Glutamatergic neuron (in vitro differentiated cells): Measurements from ENCODE around the gene RASSF4. TPM values are rescaled to one million over a fixed set of nuclear protein-coding genes. Genes with fewer than 3 reads are reported as not detected.

Experiments used
- DNase-seq: peaks from one replicate; pipeline ENCODE4 v3.0.0; 2022
- H3K27ac Mint-ChIP-seq: one replicate; pipeline ENCODE4 v1.8.0; 2020; ENCODE audit warnings: mild to moderate bottlenecking, mixed read lengths, inconsistent platforms; ENCODE audit not compliant: unreplicated experiment
- H3K27me3 Mint-ChIP-seq: one replicate; pipeline ENCODE4 v1.8.0; 2020; ENCODE audit warnings: mild to moderate bottlenecking, moderate library complexity, mixed read lengths, inconsistent platforms; ENCODE audit not compliant: unreplicated experiment
- H3K36me3 Mint-ChIP-seq: one replicate; pipeline ENCODE4 v1.8.0; 2020; ENCODE audit warnings: mild to moderate bottlenecking, mixed read lengths, inconsistent platforms; ENCODE audit not compliant: unreplicated experiment
- H3K4me1 Mint-ChIP-seq: one replicate; pipeline ENCODE4 v1.8.0; 2020; ENCODE audit warnings: mild to moderate bottlenecking, low read depth, mixed read lengths, inconsistent platforms; ENCODE audit not compliant: unreplicated experiment
- H3K4me3 Mint-ChIP-seq: one replicate; pipeline ENCODE4 v1.8.0; 2020; ENCODE audit warnings: mild to moderate bottlenecking, mixed read lengths, inconsistent platforms; ENCODE audit not compliant: unreplicated experiment
- H3K9me3 Mint-ChIP-seq: one replicate; pipeline ENCODE4 v1.8.0; 2020; ENCODE audit warnings: mild to moderate bottlenecking, moderate library complexity, mixed read lengths, inconsistent platforms; ENCODE audit not compliant: unreplicated experiment
- total RNA-seq: library from RNA; stranded (reverse); fragmentation: NEBNext Ultra II Directional; extraction: Animal tissue kit (Norgen Biotek cat#: 25700); gene quantifications from one replicate; pipeline ENCODE4 v1.2.1, GENCODE V29; 2021; ENCODE audit not compliant: unreplicated experiment
- TF ChIP-seq, protein P1 (sequence below): fragments of 200-600 bp; sonication (generic); IDR thresholded peaks from one replicate; pipeline ENCODE4 v1.5.0; 2021; ENCODE audit not compliant: partially characterized antibody, unreplicated experiment

RASSF4 gene
- total RNA-seq, 1 donor from 2014 or later: 137 TPM

DNA sequence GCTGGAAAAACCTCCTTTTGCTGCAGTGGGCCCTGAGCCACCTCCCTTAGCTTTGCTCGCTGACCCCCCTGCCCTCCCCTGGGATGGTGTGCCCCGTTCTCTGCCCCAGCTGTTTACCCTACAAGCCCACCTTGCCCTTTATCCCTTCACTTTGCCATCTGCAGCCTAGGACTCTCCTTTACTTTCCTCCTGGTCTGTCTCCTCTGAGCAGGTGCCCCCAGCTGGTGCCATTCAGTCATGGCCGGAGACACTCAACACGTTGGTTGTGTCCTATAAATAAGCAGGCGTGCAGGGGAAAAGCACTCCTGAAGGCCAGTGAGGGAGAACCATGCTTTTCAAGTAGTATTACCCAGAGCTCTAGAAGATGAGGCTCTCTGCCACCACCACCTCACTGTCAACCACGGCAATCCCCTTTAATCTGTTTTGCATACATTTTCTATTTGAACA lies 6.1 kb downstream of the RASSF4 start:
- H3K27me3 Mint-ChIP-seq: peaks cover 33% of the 10 kb centered on the region
- TF ChIP-seq, protein P1, sequence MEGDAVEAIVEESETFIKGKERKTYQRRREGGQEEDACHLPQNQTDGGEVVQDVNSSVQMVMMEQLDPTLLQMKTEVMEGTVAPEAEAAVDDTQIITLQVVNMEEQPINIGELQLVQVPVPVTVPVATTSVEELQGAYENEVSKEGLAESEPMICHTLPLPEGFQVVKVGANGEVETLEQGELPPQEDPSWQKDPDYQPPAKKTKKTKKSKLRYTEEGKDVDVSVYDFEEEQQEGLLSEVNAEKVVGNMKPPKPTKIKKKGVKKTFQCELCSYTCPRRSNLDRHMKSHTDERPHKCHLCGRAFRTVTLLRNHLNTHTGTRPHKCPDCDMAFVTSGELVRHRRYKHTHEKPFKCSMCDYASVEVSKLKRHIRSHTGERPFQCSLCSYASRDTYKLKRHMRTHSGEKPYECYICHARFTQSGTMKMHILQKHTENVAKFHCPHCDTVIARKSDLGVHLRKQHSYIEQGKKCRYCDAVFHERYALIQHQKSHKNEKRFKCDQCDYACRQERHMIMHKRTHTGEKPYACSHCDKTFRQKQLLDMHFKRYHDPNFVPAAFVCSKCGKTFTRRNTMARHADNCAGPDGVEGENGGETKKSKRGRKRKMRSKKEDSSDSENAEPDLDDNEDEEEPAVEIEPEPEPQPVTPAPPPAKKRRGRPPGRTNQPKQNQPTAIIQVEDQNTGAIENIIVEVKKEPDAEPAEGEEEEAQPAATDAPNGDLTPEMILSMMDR: no peak

DNA sequence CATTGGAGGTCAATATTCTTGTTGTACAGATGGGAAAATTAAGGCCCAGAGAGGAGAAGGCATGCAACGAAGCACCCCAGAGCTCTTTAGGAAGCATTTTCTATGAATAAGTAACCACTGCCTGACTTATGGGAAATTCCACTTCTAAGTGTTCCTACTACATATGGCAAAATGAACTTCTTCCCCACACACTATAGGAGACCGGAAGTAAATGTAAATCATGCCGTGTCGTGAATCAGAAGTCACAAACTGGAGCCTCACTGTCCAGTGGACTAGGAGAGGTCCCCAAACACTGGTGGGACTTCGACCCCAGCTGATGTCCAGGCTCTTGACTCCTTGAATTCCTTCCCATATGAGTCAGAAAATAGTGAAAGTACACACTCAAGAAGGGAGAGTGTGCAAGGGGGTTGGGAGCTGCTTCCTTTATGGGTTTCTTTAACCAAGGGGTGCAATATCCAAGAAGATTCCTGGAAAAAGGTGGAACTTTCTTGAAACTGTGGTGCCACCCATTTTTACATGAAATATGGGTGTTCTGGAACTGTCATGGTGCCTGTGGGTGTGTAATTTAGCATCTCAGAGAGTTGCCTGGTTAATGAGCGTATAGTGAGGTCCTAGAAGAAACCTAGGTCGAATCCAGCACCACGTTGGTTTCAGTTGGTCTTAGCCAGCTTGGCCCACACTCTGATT lies 6.7 kb downstream of the RASSF4 start:
- H3K4me3 Mint-ChIP-seq: peak overlapping the region; percentile 82
- peak overlapping the region; percentile 99 for H3K27ac Mint-ChIP-seq
- H3K27me3 Mint-ChIP-seq: peaks cover 32% of the 10 kb centered on the region
- peaks cover 63% of the 10 kb centered on the region for H3K4me1 Mint-ChIP-seq
- peaks cover 6% of the 10 kb centered on the region for H3K36me3 Mint-ChIP-seq
- no peak for DNase-seq
- peaks cover 43% of the 10 kb centered on the region for H3K9me3 Mint-ChIP-seq
- TF ChIP-seq, protein P1: no peak

More for the DNA sequence above, 6.1 kb downstream of the RASSF4 start:
- peak overlapping the region; percentile 99 for H3K27ac Mint-ChIP-seq
- peaks cover 69% of the 10 kb centered on the region for H3K4me1 Mint-ChIP-seq
- peak overlapping the region; percentile 82 for H3K4me3 Mint-ChIP-seq
- peak; percentile 64 for DNase-seq
- peaks cover 6% of the 10 kb centered on the region for H3K36me3 Mint-ChIP-seq
- H3K9me3 Mint-ChIP-seq: peaks cover 48% of the 10 kb centered on the region

DNA sequence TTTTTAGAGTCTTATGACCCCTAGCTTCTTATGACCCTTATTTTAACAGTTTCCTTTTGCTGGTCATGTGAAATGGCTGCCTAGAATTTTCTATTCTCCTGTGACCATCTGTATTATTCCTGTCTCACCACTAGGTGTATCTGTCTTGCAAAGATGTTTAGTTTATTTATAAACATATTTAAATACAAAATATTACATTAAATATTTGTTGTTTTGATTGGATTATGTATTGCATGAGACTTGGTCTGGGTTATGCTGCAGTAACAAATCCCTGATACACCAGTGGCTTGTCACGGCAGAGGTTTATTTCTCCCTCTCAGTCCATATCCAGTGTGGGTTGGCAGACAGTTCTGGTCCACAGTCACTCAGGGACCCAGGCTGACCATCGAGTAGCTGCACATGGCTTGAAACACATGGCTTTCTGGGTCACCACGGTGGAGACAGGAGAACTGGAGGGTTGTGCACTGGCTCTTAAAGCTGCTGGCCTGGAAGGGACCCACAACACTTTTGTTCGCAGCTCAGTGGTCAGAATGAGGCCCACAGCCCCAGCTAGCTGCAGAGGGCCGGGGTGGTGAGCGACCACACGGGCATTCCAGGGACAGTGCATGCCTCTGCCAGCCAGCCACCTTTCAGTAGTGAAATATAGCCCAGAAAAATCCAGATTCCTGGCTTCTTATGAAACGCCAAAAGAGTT lies 7.4 kb downstream of the RASSF4 start:
- Mint-ChIP-seq H3K27me3 (peaks cover 34% of the 10 kb centered on the region), H3K9me3 (peaks cover 41% of the 10 kb centered on the region), H3K36me3 (peaks cover 6% of the 10 kb centered on the region), H3K27ac (no peak overlapping the region), H3K4me3 (peak overlapping the region; percentile 49), H3K4me1 (peaks cover 57% of the 10 kb centered on the region)
- no peak for DNase-seq
- TF ChIP-seq, protein P1: peak; percentile 70

DNA sequence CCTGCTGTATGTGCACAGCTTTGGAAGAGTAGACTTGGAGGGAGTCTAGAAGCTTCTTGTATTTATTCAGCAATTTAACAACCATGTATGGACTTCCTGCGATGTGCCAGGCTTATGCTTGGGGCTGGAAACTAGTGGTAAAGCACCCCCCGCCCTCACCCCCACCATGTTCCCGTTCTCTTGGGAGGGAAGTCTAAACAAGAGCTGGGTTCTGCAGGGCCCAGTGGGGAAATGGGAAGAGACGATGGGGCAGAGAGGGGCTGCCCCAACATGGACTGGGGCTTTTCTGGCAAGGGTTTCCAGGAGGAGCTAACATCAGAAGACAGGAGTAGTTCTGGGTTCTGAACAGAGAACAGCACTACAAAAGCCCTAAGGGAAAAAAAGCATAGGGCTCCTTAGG lies 8.0 kb downstream of the RASSF4 start:
- Mint-ChIP-seq H3K9me3 (peaks cover 36% of the 10 kb centered on the region), H3K4me3 (peak overlapping the region; percentile 49), H3K4me1 (peaks cover 53% of the 10 kb centered on the region), H3K36me3 (peaks cover 6% of the 10 kb centered on the region), H3K27me3 (peaks cover 37% of the 10 kb centered on the region), H3K27ac (no peak overlapping the region)
- DNase-seq: no peak
- TF ChIP-seq, protein P1: no peak

DNA sequence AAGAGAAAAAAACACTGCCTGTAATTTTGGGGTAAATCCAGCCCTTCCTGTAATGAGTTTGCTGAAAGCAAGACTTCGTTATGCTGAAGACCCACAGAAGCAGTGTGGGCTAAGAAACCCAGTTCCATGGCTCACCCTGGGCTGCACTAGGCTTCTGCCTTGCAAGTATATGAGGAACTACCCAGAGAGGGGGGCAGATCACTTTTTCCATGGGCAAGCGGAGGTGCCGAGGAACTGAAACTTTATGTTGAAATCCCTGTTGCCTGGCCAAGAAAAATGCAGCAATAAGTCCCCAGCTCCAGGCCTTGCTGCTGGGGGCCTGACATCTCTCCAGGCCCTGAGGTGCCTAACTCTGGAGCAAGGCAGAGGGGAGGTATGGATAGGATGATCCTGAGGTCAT lies 8.5 kb downstream of the RASSF4 start:
- peak overlapping the region; percentile 43 for H3K4me3 Mint-ChIP-seq
- peaks cover 32% of the 10 kb centered on the region for H3K9me3 Mint-ChIP-seq
- H3K4me1 Mint-ChIP-seq: peaks cover 50% of the 10 kb centered on the region
- H3K27ac Mint-ChIP-seq: peak overlapping the region; percentile 6
- TF ChIP-seq, protein P1: no peak
- no peak for DNase-seq
- peaks cover 6% of the 10 kb centered on the region for H3K36me3 Mint-ChIP-seq
- H3K27me3 Mint-ChIP-seq: peaks cover 35% of the 10 kb centered on the region
